Keratinocyte (primary cell): ENCODE results near the gene TRIM23. TPM values are rescaled to one million over a fixed set of nuclear protein-coding genes. Genes with fewer than 3 reads are reported as not detected.

Source experiments
- DNase-seq: peaks from one replicate; pipeline ENCODE4 v3.0.0-alpha.2; 2011; ENCODE audit warnings: low read depth, missing footprints, low spot score
- FAIRE-seq: peaks from 2 replicates; lab custom pipeline; 2011; peaks lifted over from hg19 to GRCh38; lab: Jason Lieb, UNC
- H2AFZ ChIP-seq: 2 replicates; pipeline ENCODE4 v1.6.0; 2012; ENCODE audit warnings: low read length, control low read depth, inconsistent platforms; ENCODE audit not compliant: control insufficient read depth
- H3K27ac ChIP-seq: 2 replicates; pipeline ENCODE4 v1.5.1; 2011; ENCODE audit warnings: low read length; ENCODE audit not compliant: control insufficient read depth, insufficient read depth
- H3K27me3 ChIP-seq: 3 replicates; pipeline ENCODE4 v1.6.0; 2011; ENCODE audit warnings: low read length; ENCODE audit not compliant: control insufficient read depth, insufficient read depth; ENCODE audit errors: extremely low read depth
- H3K36me3 ChIP-seq, 2 experiments: 2 replicates in 1 of 2; 3 replicates in 1 of 2; pipeline ENCODE4 v1.5.1; 2011; ENCODE audit warnings: low read length in 2 of 2, mild to moderate bottlenecking in 1 of 2; ENCODE audit not compliant: control insufficient read depth in 2 of 2, insufficient read depth in 2 of 2; ENCODE audit errors: extremely low read depth in 1 of 2
- H3K4me1 ChIP-seq: 3 replicates; pipeline ENCODE4 v1.5.1; 2011; ENCODE audit warnings: low read length; ENCODE audit not compliant: control insufficient read depth, insufficient read depth; ENCODE audit errors: extremely low read depth
- H3K4me2 ChIP-seq: 3 replicates; pipeline ENCODE4 v1.6.0; 2011; ENCODE audit warnings: low read depth, low read length; ENCODE audit not compliant: control insufficient read depth, insufficient read depth; ENCODE audit errors: extremely low read depth
- H3K4me3 ChIP-seq, 3 experiments: fragments of 200-600 bp in 1 of 3; sonication (generic) in 1 of 3; 2 replicates in 2 of 3; 3 replicates in 1 of 3; pipeline ENCODE4 v1.5.1; 2011 to 2016; ENCODE audit warnings: low read length in 3 of 3, mild to moderate bottlenecking in 3 of 3, control low read depth in 2 of 3, inconsistent platforms in 1 of 3, low read depth in 1 of 3, mixed read lengths in 1 of 3, mixed run types in 1 of 3, moderate library complexity in 1 of 3; ENCODE audit not compliant: control insufficient read depth in 2 of 3, insufficient read depth in 2 of 3; ENCODE audit errors: extremely low read depth in 1 of 3
- H3K79me2 ChIP-seq: 2 replicates; pipeline ENCODE4 v1.6.0; 2012; ENCODE audit warnings: low read length; ENCODE audit not compliant: control insufficient read depth, insufficient read depth
- H3K9ac ChIP-seq: 3 replicates; pipeline ENCODE4 v1.6.0; 2011; ENCODE audit warnings: low read length; ENCODE audit not compliant: control insufficient read depth, insufficient read depth; ENCODE audit errors: extremely low read depth
- H3K9me1 ChIP-seq: 3 replicates; pipeline ENCODE4 v1.6.0; 2011; ENCODE audit warnings: low read length; ENCODE audit not compliant: control insufficient read depth, insufficient read depth; ENCODE audit errors: extremely low read depth
- H3K9me3 ChIP-seq: 2 replicates; pipeline ENCODE4 v1.5.1; 2012; ENCODE audit warnings: low read depth, low read length; ENCODE audit not compliant: control insufficient read depth
- H4K20me1 ChIP-seq: 3 replicates; pipeline ENCODE4 v1.6.0; 2011; ENCODE audit warnings: low read length; ENCODE audit not compliant: control insufficient read depth, insufficient read depth; ENCODE audit errors: extremely low read depth
- EZH2 ChIP-seq: IDR thresholded peaks from one replicate; pipeline ENCODE4 v1.6.1; 2012; ENCODE audit warnings: inconsistent platforms, mild to moderate bottlenecking, low read length, moderate library complexity
- dilution Hi-C: fragments of 300-500 bp; cut with MboI; formaldehyde crosslinking; loops from one replicate; pipeline ENCODE4 v1.7.0; 2020; ENCODE audit warnings: low sequenced_read_pairs; ENCODE audit not compliant: extremely low pct_ligation_motif_present
- polyA plus RNA-seq, 5 experiments: library from polyadenylated mRNA; depleted of rRNA in 3 of 5; stranded (reverse) in 3 of 5; stranded (forward) in 1 of 5; unstranded in 1 of 5; fragments of >200 nt; gene quantifications; 1 replicate in 1 of 5; 2 replicates in 3 of 5; 3 replicates in 1 of 5; pipeline versions ENCODE4 v1.2.1 to v1.2.3, GENCODE V29; 2011 to 2012; ENCODE audit warnings: missing spikeins in 2 of 5, low read depth in 1 of 5, low replicate concordance in 1 of 5
- TF ChIP-seq, protein P1 (sequence below), 3 experiments: IDR thresholded peaks in 1 of 3; conservative IDR thresholded peaks in 1 of 3; optimal IDR thresholded peaks in 1 of 3; 2 replicates in 2 of 3; 3 replicates in 1 of 3; pipeline versions ENCODE3 to v1.5.1; 2011; ENCODE audit warnings: low read length in 3 of 3, mild to moderate bottlenecking in 3 of 3, moderate library complexity in 2 of 3, control low read depth in 1 of 3, inconsistent platforms in 1 of 3; ENCODE audit not compliant: insufficient read depth in 2 of 3; ENCODE audit errors: extremely low read depth in 1 of 3

The TRIM23 gene
- polyA plus RNA-seq, 1 donor (not counting 4 experiments of a cell fraction or from before 2014, with no cell fraction given): 7.8 TPM

DNA sequence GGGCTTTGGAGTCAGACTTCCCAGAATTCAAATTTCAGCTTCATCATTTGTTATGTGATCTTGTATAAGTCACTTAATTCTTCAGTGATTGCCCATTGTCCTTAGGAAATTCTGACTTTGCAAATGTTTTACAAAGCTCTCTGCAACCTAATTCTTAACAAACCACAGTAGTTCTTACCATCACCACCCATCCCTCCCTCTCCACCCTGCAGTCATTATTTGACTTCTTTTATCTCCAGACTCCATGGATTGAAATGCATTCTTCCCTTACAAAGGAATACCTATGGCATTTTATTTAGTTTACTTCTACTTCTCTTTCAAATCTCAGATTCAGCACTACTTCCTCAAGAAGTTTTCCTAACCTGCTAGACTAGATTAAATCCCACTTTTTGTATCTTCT lies 23.8 kb upstream of the TRIM23 start:
- Histone ChIP-seq H3K27ac (no peak overlapping the region), H3K4me3 (no peak overlapping the region), H3K4me1 (no peaks in the 10 kb centered on the region), H2AFZ (no peak overlapping the region), H3K9me1 (no peaks in the 10 kb centered on the region), H3K79me2 (no peaks in the 10 kb centered on the region), H4K20me1 (no peaks in the 10 kb centered on the region), H3K4me2 (no peak overlapping the region), H3K9me3 (no peaks in the 10 kb centered on the region), H3K27me3 (no peaks in the 10 kb centered on the region), H3K36me3 (no peaks in the 10 kb centered on the region), H3K9ac (no peak overlapping the region)
- dilution Hi-C loops: no loop called here
- DNase-seq (no peak), FAIRE-seq (no peak)
- TF ChIP-seq, protein P1, sequence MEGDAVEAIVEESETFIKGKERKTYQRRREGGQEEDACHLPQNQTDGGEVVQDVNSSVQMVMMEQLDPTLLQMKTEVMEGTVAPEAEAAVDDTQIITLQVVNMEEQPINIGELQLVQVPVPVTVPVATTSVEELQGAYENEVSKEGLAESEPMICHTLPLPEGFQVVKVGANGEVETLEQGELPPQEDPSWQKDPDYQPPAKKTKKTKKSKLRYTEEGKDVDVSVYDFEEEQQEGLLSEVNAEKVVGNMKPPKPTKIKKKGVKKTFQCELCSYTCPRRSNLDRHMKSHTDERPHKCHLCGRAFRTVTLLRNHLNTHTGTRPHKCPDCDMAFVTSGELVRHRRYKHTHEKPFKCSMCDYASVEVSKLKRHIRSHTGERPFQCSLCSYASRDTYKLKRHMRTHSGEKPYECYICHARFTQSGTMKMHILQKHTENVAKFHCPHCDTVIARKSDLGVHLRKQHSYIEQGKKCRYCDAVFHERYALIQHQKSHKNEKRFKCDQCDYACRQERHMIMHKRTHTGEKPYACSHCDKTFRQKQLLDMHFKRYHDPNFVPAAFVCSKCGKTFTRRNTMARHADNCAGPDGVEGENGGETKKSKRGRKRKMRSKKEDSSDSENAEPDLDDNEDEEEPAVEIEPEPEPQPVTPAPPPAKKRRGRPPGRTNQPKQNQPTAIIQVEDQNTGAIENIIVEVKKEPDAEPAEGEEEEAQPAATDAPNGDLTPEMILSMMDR (optimal IDR thresholded peaks at IDR 0.05 in 1 of 3, IDR thresholded peaks at IDR 0.05 in 1 of 3, conservative IDR thresholded peaks at IDR 0.05 in 1 of 3; ENCODE audit: extremely low read depth in 1 of 3, insufficient read depth in 2 of 3, low read length in 3 of 3): no peak
- TF ChIP-seq EZH2: no peak

DNA sequence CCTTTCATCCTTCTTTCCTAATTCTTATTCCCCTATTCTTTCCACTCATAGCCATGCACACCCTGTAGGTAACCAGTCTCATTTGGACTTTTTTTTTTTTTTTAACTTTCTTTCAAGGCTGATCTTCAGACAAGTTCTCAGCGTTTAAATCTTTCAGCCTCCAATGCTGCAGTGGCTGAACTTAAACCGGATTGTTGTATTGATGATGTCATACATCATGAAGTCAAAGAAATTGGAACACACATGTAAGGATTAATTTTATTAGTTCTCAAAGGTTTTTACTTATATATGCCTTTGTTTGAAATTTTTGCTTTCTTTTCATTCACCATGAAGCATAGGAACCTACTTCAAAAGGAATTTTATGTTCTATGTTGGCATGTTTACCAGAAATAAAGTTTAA lies 22.8 kb upstream of the TRIM23 start:
- no peak for FAIRE-seq

More for the DNA sequence above, 22.8 kb upstream of the TRIM23 start:
- DNase-seq: no peak
- no peaks in the 10 kb centered on the region for H3K9me1 ChIP-seq
- H3K4me2 ChIP-seq: no peak overlapping the region
- H4K20me1 ChIP-seq: no peaks in the 10 kb centered on the region
- no peak overlapping the region for H2AFZ ChIP-seq
- dilution Hi-C loops: no loop called here
- no peaks in the 10 kb centered on the region for H3K79me2 ChIP-seq
- H3K36me3 ChIP-seq: no peaks in the 10 kb centered on the region
- no peaks in the 10 kb centered on the region for H3K9me3 ChIP-seq
- no peaks in the 10 kb centered on the region for H3K27me3 ChIP-seq
- H3K9ac ChIP-seq: no peak overlapping the region
- TF ChIP-seq, protein P1 (optimal IDR thresholded peaks at IDR 0.05 in 1 of 3, IDR thresholded peaks at IDR 0.05 in 1 of 3, conservative IDR thresholded peaks at IDR 0.05 in 1 of 3; ENCODE audit: extremely low read depth in 1 of 3, insufficient read depth in 2 of 3, low read length in 3 of 3): no peak
- TF ChIP-seq EZH2: no peak
- no peaks in the 10 kb centered on the region for H3K4me1 ChIP-seq
- no peak overlapping the region for H3K4me3 ChIP-seq
- H3K27ac ChIP-seq: no peak overlapping the region
